Dedifferentiated amniotic fluid mesenchymal stem cell (primary cell): Measurements from ENCODE around the gene MFRP.
"Not testable (repeated sequence)": the region's sequence is repeated elsewhere in the genome, so short reads cannot be mapped to it uniquely, and the experiment has no call there.

Experiments
- DNase-seq: peaks from one replicate; pipeline ENCODE4 v3.0.0-alpha.2; 2016; ENCODE audit errors: extremely low spot score

MFRP gene

GRCh38 chr11:119346605-119347004 lies at the start of gene MFRP:
Gene MFRP, minus strand, starts transcription at chr11:119346705. Its CDS starts 192 bp downstream, at chr11:119346513.
- no peak for DNase-seq

DNA sequence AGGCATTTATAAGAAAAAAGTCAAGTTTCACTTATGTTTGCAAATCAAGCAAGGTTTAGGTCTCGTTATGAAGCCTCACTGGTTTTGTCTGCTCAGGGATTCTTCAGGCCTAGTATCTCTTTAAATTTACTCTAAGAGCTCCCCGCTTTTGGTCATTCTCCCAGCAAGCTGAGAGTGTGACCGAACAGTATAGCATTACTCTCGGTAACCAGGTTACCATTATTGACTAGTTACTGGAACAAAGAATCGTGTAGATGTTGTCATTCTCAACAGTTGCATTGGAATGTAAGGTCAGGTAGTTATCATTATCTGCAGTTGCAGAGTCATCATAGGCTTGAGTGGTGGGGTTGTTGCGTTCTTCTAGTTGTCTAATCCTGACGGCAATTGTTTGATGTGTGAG lies 44.8 kb upstream of the MFRP start:
- DNase-seq = no peak

GRCh38 chr11:119389611-119390254 lies 43.2 kb upstream of the MFRP start:
- DNase-seq = no peak

GRCh38 chr11:119388103-119388502 lies 41.6 kb upstream of the MFRP start:
- DNase-seq = no peak

DNA sequence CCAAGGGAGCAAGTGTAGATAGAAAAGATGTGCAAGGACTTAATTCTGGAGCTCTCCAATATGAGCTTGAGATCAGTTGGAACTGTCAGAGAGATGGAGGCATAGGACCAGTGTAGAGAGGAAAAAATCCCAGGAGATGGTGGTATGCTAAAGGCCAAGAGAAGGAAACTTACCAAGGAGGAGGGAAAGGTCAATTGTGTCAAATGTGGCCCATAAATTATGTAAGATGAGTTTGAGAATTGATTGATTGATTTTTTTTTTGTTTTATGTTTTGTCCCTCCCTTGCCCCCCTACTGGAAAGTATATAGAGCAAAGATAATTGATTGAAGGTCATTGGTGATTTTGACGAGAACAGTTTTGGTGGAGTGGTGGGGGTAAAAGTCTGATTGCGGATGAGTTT lies 37.8 kb upstream of the MFRP start:
- DNase-seq = no peak

- DNase-seq = not testable (repeated sequence)
Measured at GRCh38 chr11:119382513-119382912, 36.0 kb upstream of the MFRP start.

DNA sequence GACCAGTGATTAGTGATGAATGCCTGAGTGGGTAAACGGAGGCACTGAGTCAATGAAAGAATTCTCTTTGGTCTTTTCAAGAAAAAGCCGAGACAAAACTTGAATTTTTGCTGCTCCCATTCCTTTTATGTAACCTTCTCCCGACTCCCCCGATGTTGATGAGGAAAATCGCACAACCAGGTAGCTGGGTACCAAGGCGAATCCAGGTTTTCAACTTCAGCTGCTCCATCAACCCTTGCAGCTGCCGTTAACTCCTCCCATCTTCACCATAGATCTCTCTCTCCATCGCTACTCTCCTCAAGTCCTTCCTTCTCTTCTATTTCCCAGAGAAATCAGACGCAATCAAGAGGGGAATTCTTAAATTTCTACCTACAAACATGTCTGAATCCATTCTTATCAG lies 35.6 kb upstream of the MFRP start:
- no peak for DNase-seq

GRCh38 chr11:119381181-119381988 lies 34.9 kb upstream of the MFRP start, which contains the start of gene USP2:
Gene USP2, minus strand, starts transcription at chr11:119381690. Its CDS starts 8,210 bp downstream, at chr11:119373480.
- DNase-seq = peak; percentile 97

DNA sequence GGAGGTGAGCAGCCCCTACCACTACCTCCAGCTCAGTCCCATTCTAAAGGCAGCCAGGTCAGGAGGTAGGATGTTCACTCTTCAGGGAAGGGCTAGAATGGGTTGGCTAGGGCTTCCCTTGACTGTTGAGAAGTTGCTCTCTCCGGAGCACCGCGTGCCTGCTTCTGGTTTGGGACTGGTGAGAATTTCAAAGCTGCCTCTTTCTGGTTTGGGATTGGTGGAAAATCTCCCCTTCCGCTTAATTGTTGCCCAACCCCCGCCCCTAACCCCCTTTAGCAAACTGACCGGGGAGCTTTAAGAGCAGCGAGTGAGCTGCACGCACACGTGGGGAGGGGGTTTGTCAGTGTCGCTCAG lies 34.3 kb upstream of the MFRP start:
- no peak for DNase-seq

DNA sequence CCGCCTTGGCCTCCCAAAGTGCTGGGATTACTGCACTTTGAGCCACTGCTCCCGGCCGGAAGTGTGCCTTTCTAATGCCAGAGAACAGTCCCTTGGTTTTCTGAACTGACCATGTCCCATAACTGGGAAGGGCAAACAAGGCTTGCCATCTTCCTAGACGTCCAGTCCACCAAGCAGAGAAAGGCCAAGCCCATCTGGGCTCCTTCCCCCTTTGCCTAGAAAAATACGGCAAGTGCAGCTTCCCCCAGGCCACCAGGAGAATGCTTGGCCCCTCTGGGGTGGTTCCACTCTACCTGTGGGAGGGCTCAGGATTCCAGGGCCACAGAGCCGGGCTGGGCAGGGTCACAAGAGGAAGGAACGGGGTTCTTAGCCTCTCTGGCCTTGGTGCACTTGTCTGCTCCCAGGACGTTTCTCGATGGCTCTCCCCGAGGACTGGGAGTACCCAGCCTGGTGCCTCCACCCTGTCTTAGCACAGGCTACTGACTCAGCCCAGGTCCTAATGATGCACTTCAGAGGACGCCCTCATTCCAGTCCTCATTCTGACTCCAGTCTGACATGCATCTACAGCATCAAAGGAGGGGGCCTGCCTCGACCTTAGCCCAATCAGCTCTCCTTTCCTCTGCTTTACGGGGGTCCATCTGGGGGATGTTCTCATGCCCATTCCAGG lies 33.8 kb upstream of the MFRP start:
- no peak for DNase-seq

- DNase-seq = no peak
Measured at GRCh38 chr11:119378851-119379465, 32.5 kb upstream of the MFRP start.

GRCh38 chr11:119377961-119378667 lies 31.6 kb upstream of the MFRP start:
- no peak for DNase-seq

DNA sequence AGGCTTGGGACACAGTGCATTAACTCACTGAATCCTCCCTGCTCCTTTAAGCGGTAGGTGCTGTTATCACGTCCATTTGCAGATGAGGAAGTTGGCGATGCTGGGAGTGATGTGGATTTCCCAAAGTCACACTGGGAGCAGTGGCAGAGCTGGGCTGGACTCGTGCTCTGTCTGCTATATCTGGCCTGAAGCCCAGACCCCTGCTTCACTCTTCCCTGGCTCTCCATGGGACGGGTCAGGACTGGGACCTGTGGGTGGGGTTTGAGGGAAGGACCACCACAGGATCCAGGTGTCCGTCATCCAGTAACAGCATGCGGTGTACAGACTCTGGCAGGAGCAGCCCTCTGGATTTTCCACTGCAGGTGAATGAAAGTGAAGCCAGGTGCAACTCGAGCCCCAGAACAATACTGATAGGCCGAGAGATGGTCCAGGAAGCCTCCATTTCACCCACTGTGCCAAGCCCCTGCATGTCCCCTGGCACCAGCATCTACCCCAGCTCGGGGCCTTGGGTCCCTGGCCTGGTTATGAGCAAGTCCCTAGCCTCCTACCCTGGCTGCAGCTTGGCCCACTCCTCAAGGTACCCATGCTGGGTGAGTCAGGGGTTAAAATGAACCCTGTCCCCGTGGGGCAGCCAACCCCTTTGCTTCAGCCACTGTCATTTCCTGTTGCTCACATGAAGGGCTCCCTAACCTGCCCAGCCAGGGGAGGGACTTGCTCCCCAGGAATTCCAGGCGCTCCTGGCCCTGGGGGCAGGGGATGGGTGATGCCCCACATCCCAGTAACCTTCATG lies 30.8 kb upstream of the MFRP start:
- no peak for DNase-seq

- no peak for DNase-seq
Measured at GRCh38 chr11:119376197-119376847, 29.8 kb upstream of the MFRP start.

GRCh38 chr11:119375337-119376196 lies 29.1 kb upstream of the MFRP start:
- no peak for DNase-seq

- DNase-seq = no peak
Measured at GRCh38 chr11:119374632-119375336, 28.3 kb upstream of the MFRP start.

- DNase-seq = peak; percentile 48
Measured at GRCh38 chr11:119373921-119374631, 27.6 kb upstream of the MFRP start.
